IPS-18c (cell line): ENCODE results near the gene POLA1.

ENCODE experiments used
- H3K4me3 ChIP-seq: 2 replicates; pipeline ENCODE4 v1.7.0; 2013; ENCODE audit warnings: low read depth, mild to moderate bottlenecking, low read length, moderate library complexity; ENCODE audit not compliant: insufficient read depth
- H3K9me3 ChIP-seq: one replicate; pipeline ENCODE4 v1.6.1; 2013; ENCODE audit warnings: mild to moderate bottlenecking, low read length, moderate library complexity; ENCODE audit not compliant: control insufficient read depth, insufficient read depth

The POLA1 gene

GRCh38 chrX:24900234-24900633, 206.5 kb downstream of the POLA1 start:
- no peak overlapping the region for H3K4me3 ChIP-seq
- H3K9me3 ChIP-seq: no peaks in the 10 kb centered on the region

GRCh38 chrX:24902806-24903205, 209.1 kb downstream of the POLA1 start:
- Histone ChIP-seq H3K9me3 (no peaks in the 10 kb centered on the region), H3K4me3 (no peak overlapping the region)

GRCh38 chrX:24918715-24919114, 225.0 kb downstream of the POLA1 start:
- no peak overlapping the region for H3K4me3 ChIP-seq
- H3K9me3 ChIP-seq: no peaks in the 10 kb centered on the region

- H3K4me3 ChIP-seq: no peak overlapping the region
- no peaks in the 10 kb centered on the region for H3K9me3 ChIP-seq
These were observed 227.1 kb downstream of the POLA1 start for GRCh38 chrX:24920769-24921168.

GRCh38 chrX:24925430-24925829, 231.7 kb downstream of the POLA1 start:
- H3K9me3 ChIP-seq: no peaks in the 10 kb centered on the region
- H3K4me3 ChIP-seq: no peak overlapping the region

- Histone ChIP-seq H3K9me3 (no peaks in the 10 kb centered on the region), H3K4me3 (no peak overlapping the region)
These were observed 233.7 kb downstream of the POLA1 start for GRCh38 chrX:24927372-24927771.

GRCh38 chrX:24928114-24928513, 234.4 kb downstream of the POLA1 start:
- Histone ChIP-seq H3K4me3 (no peak overlapping the region), H3K9me3 (no peaks in the 10 kb centered on the region)

- Histone ChIP-seq H3K9me3 (no peaks in the 10 kb centered on the region), H3K4me3 (no peak overlapping the region)
These were observed 240.6 kb downstream of the POLA1 start for GRCh38 chrX:24934279-24934678.

- no peaks in the 10 kb centered on the region for H3K9me3 ChIP-seq
- no peak overlapping the region for H3K4me3 ChIP-seq
These were observed 251.3 kb downstream of the POLA1 start for GRCh38 chrX:24945009-24945408.

GRCh38 chrX:24946369-24946768, 252.7 kb downstream of the POLA1 start:
- no peak overlapping the region for H3K4me3 ChIP-seq
- no peaks in the 10 kb centered on the region for H3K9me3 ChIP-seq

GRCh38 chrX:24954732-24955131, 261.0 kb downstream of the POLA1 start:
- Histone ChIP-seq H3K9me3 (no peaks in the 10 kb centered on the region), H3K4me3 (no peak overlapping the region)

GRCh38 chrX:24955372-24955930, 261.7 kb downstream of the POLA1 start:
- no peak overlapping the region for H3K4me3 ChIP-seq

GRCh38 chrX:24956828-24957227, 263.1 kb downstream of the POLA1 start:
- Histone ChIP-seq H3K9me3 (no peaks in the 10 kb centered on the region), H3K4me3 (no peak overlapping the region)

More at GRCh38 chrX:24955372-24955930, 261.7 kb downstream of the POLA1 start:
- H3K9me3 ChIP-seq: no peaks in the 10 kb centered on the region

GRCh38 chrX:24961809-24962208, 268.1 kb downstream of the POLA1 start:
- H3K4me3 ChIP-seq: no peak overlapping the region
- H3K9me3 ChIP-seq: no peaks in the 10 kb centered on the region

GRCh38 chrX:24963823-24964222, 270.1 kb downstream of the POLA1 start:
- no peaks in the 10 kb centered on the region for H3K9me3 ChIP-seq
- H3K4me3 ChIP-seq: no peak overlapping the region

GRCh38 chrX:24965372-24965771, 271.7 kb downstream of the POLA1 start:
- H3K9me3 ChIP-seq: no peaks in the 10 kb centered on the region
- no peak overlapping the region for H3K4me3 ChIP-seq

- Histone ChIP-seq H3K9me3 (peaks cover 2% of the 10 kb centered on the region), H3K4me3 (no peak overlapping the region)
These were observed 276.1 kb downstream of the POLA1 start for GRCh38 chrX:24969812-24970211.

GRCh38 chrX:24979081-24979480, 285.4 kb downstream of the POLA1 start:
- no peak overlapping the region for H3K4me3 ChIP-seq
- H3K9me3 ChIP-seq: no peaks in the 10 kb centered on the region

GRCh38 chrX:24981030-24981429, 287.3 kb downstream of the POLA1 start:
- no peaks in the 10 kb centered on the region for H3K9me3 ChIP-seq
- no peak overlapping the region for H3K4me3 ChIP-seq
